Body of pancreas (tissue), 4 donors: ENCODE results near the gene NKX1-2.

Source experiments
- POLR2A ChIP-seq, 3 donors: fragments of 450-650 bp; IDR thresholded peaks; one replicate each; pipeline ENCODE4 v1.6.1; 2016; ENCODE audit warnings: antibody characterized with exemption in 3 of 3, mild to moderate bottlenecking in 2 of 3
- TF ChIP-seq, protein P1 (sequence below), 7 experiments: fragments of 450-650 bp in 4 of 7; fragments of 200-600 bp in 3 of 7; sonication (generic) in 3 of 7; IDR thresholded peaks; one replicate each; pipeline ENCODE4 v1.5.1; 2016 to 2019; ENCODE audit warnings: antibody characterized with exemption in 7 of 7

DNA sequence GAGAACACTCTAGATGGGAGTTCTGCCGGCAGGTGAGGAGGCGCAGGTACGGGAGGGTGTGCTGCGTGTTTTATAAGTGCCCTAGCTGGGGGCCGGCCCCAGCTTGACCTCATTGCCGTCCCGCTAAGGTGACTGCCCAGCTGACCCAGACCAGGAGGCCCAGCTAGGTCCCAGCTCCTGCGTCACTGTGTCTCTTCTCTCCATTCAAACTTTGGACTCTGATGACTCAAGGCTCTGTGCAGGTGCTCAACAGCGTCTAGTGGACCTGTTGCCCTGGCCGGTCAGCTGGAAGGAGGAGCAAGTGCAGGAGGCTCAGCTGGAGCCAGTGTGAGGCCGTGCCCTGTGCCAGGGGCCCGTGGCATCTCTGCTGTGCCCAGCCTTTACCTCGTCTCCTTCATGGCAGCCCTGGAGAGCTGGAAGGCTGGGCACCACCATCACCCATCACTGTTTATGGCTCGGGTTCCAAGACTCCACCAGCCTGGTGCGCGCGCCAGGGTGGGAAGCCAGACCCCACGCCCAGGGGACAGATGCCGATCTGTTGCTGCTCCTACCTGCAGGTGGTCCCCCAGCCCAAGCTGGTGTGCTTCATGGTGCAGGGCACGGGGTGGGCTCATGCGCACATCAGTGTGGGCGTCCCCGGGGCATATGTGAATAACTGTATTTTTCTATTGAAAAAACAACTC, 26.3 kb upstream of the NKX1-2 start:
- no peak for TF ChIP-seq POLR2A (IDR thresholded peaks at IDR 0.05)
- TF ChIP-seq, protein P1, sequence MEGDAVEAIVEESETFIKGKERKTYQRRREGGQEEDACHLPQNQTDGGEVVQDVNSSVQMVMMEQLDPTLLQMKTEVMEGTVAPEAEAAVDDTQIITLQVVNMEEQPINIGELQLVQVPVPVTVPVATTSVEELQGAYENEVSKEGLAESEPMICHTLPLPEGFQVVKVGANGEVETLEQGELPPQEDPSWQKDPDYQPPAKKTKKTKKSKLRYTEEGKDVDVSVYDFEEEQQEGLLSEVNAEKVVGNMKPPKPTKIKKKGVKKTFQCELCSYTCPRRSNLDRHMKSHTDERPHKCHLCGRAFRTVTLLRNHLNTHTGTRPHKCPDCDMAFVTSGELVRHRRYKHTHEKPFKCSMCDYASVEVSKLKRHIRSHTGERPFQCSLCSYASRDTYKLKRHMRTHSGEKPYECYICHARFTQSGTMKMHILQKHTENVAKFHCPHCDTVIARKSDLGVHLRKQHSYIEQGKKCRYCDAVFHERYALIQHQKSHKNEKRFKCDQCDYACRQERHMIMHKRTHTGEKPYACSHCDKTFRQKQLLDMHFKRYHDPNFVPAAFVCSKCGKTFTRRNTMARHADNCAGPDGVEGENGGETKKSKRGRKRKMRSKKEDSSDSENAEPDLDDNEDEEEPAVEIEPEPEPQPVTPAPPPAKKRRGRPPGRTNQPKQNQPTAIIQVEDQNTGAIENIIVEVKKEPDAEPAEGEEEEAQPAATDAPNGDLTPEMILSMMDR (IDR thresholded peaks at IDR 0.05) = no peak
